Colonic mucosa (tissue), 4 donors: ENCODE data around the gene PRKCA. TPM values are rescaled to one million over a fixed set of nuclear protein-coding genes. Genes with fewer than 3 reads are reported as not detected.

Source experiments
- DNase-seq: peaks from one replicate; pipeline ENCODE4 v3.0.0-alpha.2; 2020
- H3K27ac ChIP-seq: fragments of 200-600 bp; one replicate; pipeline ENCODE4 v1.8.0; 2021
- H3K27me3 ChIP-seq: fragments of 200-600 bp; one replicate; pipeline ENCODE4 v1.8.0; 2021
- H3K36me3 ChIP-seq: fragments of 200-600 bp; one replicate; pipeline ENCODE4 v1.8.0; 2021
- H3K4me1 ChIP-seq: fragments of 200-600 bp; one replicate; pipeline ENCODE4 v1.8.0; 2021; ENCODE audit warnings: mild to moderate bottlenecking
- H3K4me3 ChIP-seq: fragments of 200-600 bp; one replicate; pipeline ENCODE4 v1.8.0; 2021
- H3K9ac ChIP-seq, 2 donors: one replicate each; pipeline ENCODE4 v1.7.0; 2013; ENCODE audit warnings: control low read depth in 2 of 2, low read depth in 2 of 2, low read length in 2 of 2
- H3K9me3 ChIP-seq: fragments of 200-600 bp; one replicate; pipeline ENCODE4 v1.8.0; 2021
- intact Hi-C: fragments of 100-400 bp; cut with DNase I; formaldehyde crosslinking; loops from one replicate; pipeline ENCODE4 v1.14.1; 2022
- total RNA-seq, 2 donors: library from RNA; stranded (reverse); fragmentation: NEBNext Ultra II Directional in 1 of 2; extraction: Animal tissue kit (Norgen Biotek cat#: 25700) in 1 of 2; gene quantifications; one replicate each; pipeline ENCODE4 v1.2.1, GENCODE V29; 2021
- TF ChIP-seq, protein P1 (sequence below): fragments of 200-600 bp; IDR thresholded peaks from one replicate; pipeline ENCODE4 v1.8.0; 2022; ENCODE audit warnings: antibody characterized with exemption, mild to moderate bottlenecking
- donor health status: healthy.
- donor health status: DM: no; HTN: no; CAD: no.
- donor health status: DM: no; HTN: no; CAD: no.

Gene PRKCA
- total RNA-seq, 2 donors from 2014 or later: 40.0 to 41.8 TPM

DNA sequence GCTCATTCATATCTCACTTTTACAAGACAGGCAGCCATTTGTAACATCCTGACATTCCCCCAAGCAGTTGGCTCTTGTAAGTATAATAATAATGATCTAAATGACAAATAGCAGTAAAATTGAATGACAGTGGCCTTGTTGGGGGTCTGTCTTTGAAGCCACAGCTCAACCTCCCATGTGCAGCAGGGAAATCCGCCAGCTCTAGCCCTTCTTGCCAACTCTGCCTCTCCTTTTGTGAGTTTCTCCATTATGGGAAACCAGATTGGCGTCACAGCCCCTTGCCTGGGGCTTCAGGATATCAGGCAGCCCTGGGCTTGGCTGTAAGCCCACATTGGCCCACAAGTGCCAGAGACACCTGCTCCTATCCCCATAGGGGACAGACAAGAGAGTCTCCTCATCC is 462.1 kb downstream of the PRKCA start:
- H3K9me3 ChIP-seq: no peaks in the 10 kb centered on the region
- H3K4me3 ChIP-seq: no peak overlapping the region
- no peaks in the 10 kb centered on the region for H3K36me3 ChIP-seq
- H3K4me1 ChIP-seq: no peaks in the 10 kb centered on the region
- no peaks in the 10 kb centered on the region for H3K27me3 ChIP-seq
- intact Hi-C loops: no loop called here
- H3K9ac ChIP-seq: no peak overlapping the region
- no peak for DNase-seq
- TF ChIP-seq, protein P1, sequence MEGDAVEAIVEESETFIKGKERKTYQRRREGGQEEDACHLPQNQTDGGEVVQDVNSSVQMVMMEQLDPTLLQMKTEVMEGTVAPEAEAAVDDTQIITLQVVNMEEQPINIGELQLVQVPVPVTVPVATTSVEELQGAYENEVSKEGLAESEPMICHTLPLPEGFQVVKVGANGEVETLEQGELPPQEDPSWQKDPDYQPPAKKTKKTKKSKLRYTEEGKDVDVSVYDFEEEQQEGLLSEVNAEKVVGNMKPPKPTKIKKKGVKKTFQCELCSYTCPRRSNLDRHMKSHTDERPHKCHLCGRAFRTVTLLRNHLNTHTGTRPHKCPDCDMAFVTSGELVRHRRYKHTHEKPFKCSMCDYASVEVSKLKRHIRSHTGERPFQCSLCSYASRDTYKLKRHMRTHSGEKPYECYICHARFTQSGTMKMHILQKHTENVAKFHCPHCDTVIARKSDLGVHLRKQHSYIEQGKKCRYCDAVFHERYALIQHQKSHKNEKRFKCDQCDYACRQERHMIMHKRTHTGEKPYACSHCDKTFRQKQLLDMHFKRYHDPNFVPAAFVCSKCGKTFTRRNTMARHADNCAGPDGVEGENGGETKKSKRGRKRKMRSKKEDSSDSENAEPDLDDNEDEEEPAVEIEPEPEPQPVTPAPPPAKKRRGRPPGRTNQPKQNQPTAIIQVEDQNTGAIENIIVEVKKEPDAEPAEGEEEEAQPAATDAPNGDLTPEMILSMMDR: no peak
- no peak overlapping the region for H3K27ac ChIP-seq

DNA sequence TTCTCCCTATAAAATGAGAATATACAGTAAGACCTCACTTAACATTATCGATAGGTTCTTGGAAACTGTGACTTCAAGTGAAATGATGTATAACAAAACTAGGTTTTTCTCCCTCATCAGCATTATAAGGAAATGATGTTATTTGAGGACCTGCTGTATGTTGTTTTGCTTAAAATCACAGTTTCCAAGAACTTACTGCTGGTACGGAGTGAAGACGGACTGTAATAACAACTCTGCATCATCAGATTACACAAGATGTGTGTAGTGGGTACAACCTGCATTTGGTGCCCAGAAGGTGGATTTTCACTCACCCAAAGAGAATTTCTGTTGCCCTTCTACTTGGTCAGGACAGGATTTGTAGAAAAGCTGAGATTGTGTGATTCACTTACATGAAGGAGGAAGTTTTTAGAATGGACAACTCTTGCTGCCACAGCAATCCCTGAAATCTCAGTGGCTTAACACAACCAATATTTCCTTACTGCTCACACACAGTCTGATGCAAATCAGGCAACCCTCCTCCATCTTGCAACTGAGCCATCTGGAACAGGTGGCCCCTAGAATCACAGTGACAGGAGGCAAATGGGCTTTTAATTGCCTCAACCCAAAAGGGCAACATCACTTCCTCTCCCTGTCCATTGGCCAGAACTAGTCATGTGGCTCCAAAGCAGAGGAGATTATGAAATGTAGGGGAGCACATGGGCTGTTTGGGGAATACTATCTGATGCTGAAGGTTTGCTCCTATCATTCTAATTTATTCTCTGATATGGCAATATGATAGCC is 464.9 kb downstream of the PRKCA start:
- H3K4me1 ChIP-seq: no peaks in the 10 kb centered on the region
- H3K36me3 ChIP-seq: no peaks in the 10 kb centered on the region
- intact Hi-C loops: no loop called here
- no peaks in the 10 kb centered on the region for H3K27me3 ChIP-seq
- H3K27ac ChIP-seq: no peak overlapping the region
- H3K4me3 ChIP-seq: no peak overlapping the region
- H3K9ac ChIP-seq: no peak overlapping the region
- H3K9me3 ChIP-seq: no peaks in the 10 kb centered on the region
- DNase-seq: no peak
- TF ChIP-seq, protein P1: no peak

DNA sequence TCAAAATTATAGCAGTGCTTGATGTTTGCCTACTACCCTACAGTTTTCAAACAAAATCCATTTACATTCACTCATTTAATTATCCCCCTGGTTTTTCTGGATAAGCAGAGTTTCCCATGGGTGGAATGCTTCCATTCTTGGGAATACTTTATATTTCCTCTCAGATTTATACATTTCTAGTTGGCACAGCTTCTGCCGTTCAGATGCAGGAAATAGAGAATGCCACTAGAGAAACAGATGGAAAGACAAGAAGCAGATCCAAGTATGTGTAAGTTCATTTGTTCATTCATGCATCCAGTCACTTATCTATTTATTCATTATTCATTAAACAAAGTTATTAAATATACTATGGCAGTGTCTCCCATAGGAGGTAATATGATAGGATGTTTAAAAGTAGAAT is 467.5 kb downstream of the PRKCA start:
- H3K27ac ChIP-seq: no peak overlapping the region
- intact Hi-C loops: no loop called here

DNA sequence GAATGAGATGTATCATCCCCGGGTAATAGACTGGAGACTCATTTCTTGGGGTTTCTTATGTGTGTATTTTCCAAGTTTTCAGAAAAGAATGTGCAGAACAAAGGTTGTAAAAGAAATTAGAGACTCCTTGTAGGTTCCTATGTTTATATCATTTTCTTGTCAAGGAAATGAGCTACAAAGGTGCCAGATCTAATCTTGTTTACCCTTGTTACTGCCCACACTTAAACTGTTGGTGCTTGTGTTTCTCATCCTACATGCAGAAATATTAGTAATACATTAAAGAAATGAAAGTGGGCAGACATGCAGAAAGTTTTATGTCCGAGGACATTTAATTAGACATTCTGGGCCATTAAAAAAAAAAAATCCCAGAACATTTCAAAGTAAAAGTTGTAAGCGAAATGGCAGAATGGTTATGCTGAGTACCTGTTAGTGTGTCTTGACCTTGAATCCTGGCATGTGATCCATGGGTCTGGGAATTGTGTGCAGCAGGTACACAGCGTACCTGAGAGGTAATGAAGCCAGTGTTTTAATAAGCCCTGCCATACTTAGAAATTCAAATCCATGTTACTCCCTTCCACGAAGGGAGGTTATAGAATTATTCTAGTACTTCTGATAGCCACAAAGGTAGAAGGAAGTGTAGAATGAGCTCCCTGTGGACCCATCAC is 469.9 kb downstream of the PRKCA start:
- H3K27ac ChIP-seq: no peak overlapping the region
- H3K9me3 ChIP-seq: no peaks in the 10 kb centered on the region
- intact Hi-C loops: no loop called here
- TF ChIP-seq, protein P1: no peak
- H3K27me3 ChIP-seq: no peaks in the 10 kb centered on the region
- H3K4me1 ChIP-seq: peaks cover 4% of the 10 kb centered on the region
- no peak overlapping the region for H3K9ac ChIP-seq
- DNase-seq: no peak
- H3K4me3 ChIP-seq: no peak overlapping the region
- H3K36me3 ChIP-seq: no peaks in the 10 kb centered on the region

More for the DNA sequence above, 467.5 kb downstream of the PRKCA start:
- no peaks in the 10 kb centered on the region for H3K9me3 ChIP-seq
- H3K36me3 ChIP-seq: no peaks in the 10 kb centered on the region
- TF ChIP-seq, protein P1: no peak
- H3K4me1 ChIP-seq: no peaks in the 10 kb centered on the region
- H3K9ac ChIP-seq: no peak overlapping the region
- DNase-seq: no peak
- no peak overlapping the region for H3K4me3 ChIP-seq
- H3K27me3 ChIP-seq: no peaks in the 10 kb centered on the region

DNA sequence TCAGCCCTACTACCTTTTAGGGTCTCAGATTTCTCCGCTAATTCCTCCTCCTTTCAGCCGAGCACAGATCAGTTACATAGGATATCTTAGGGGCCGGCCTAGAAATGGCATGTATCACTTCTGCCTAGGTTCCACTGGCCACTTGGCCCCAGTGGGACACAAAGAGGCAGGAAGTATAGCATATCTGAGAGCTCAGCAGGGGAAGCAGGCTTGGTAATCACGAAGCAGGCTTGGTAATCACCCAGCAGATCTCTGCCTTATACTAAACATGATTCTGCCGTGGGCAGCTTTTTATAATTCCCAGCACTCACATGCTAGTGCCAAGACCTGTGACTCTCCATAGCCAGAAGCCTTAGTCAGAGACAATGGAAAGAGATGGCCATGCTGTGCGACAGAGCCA is 472.9 kb downstream of the PRKCA start:
- intact Hi-C loops: no loop called here
- no peaks in the 10 kb centered on the region for H3K27me3 ChIP-seq
- H3K36me3 ChIP-seq: no peaks in the 10 kb centered on the region

More for the DNA sequence above, 472.9 kb downstream of the PRKCA start:
- DNase-seq: no peak
- no peak overlapping the region for H3K27ac ChIP-seq
- TF ChIP-seq, protein P1: no peak
- H3K9ac ChIP-seq: no peak overlapping the region
- no peak overlapping the region for H3K4me3 ChIP-seq
- peaks cover 4% of the 10 kb centered on the region for H3K4me1 ChIP-seq
- no peaks in the 10 kb centered on the region for H3K9me3 ChIP-seq
